K562 (cell line): ENCODE results near the gene PHETA2. TPM values are rescaled to one million over a fixed set of nuclear protein-coding genes. Genes with fewer than 3 reads are reported as not detected.
A peak's percentile ranks its signal among the peaks of the same experiment; 100 is the strongest.

Experiments
- BRD9 ChIP-seq: fragments of 450-650 bp; IDR thresholded peaks from 2 replicates; pipeline ENCODE4 v1.6.1; 2018; ENCODE audit warnings: low read depth; ENCODE audit not compliant: partially characterized antibody
- CEBPZ ChIP-seq: fragments of 150-350 bp; IDR thresholded peaks from 2 replicates; pipeline ENCODE4 v1.6.1; 2014; ENCODE audit warnings: low read depth, mild to moderate bottlenecking, low read length, borderline replicate concordance
- PPARD ChIP-seq: fragments of 250-450 bp; sonication (Bioruptor Pico); IDR thresholded peaks from 2 replicates; pipeline ENCODE4 v1.8.0; 2022; ENCODE audit warnings: inconsistent platforms, mild to moderate bottlenecking, moderate library complexity
- SPI1 ChIP-seq: IDR thresholded peaks from 2 replicates; pipeline ENCODE4 v1.6.1; 2011; ENCODE audit warnings: low read depth, low read length, control low read depth, borderline replicate concordance
- TFAP4 ChIP-seq: sonication (generic); formaldehyde crosslinking; IDR thresholded peaks from 2 replicates; pipeline ENCODE4 v1.8.0; 2022; ENCODE audit warnings: missing genetic modification reagents, mild to moderate bottlenecking, moderate library complexity, borderline replicate concordance
- TSHZ1 ChIP-seq: fragments of 250-450 bp; sonication (Bioruptor Pico); IDR thresholded peaks from 2 replicates; pipeline ENCODE4 v1.4.0; 2020; ENCODE audit warnings: mild to moderate bottlenecking, moderate library complexity
- ZNF584 ChIP-seq: fragments of 200-800 bp; sonication (Bioruptor generic); IDR thresholded peaks from 2 replicates; pipeline ENCODE4 v1.6.1; 2016; ENCODE audit warnings: low read depth, mild to moderate bottlenecking, missing genetic modification characterization, missing compliant biosample characterization
- ZNF668 ChIP-seq: fragments of 250-450 bp; sonication (Bioruptor Pico); IDR thresholded peaks from 2 replicates; pipeline ENCODE4 v1.8.0; 2022; ENCODE audit warnings: mild to moderate bottlenecking, inconsistent platforms
- polyA plus RNA-seq, 8 experiments: library from polyadenylated mRNA; depleted of rRNA in 4 of 8; stranded (reverse) in 5 of 8; unstranded in 3 of 8; fragments of >200 nt; fragmentation: Nextera tagmentation in 2 of 8; fragmentation: Illumina TruSeq in 1 of 8; extraction: Ambion mirVana in 2 of 8; extraction: Trizol in 1 of 8; gene quantifications; 2 replicates each; pipeline versions ENCODE4 v1.2.1 to v1.2.3, GENCODE V29; 2011 to 2014; ENCODE audit warnings: inconsistent platforms in 1 of 8, missing spikeins in 1 of 8
- total RNA-seq, 7 experiments: library from RNA; depleted of rRNA in 6 of 7; stranded (reverse); fragments of >200 nt in 6 of 7; fragmentation: Illumina TruSeq in 2 of 7; extraction: Trizol in 2 of 7; gene quantifications; 2 replicates each; pipeline versions ENCODE4 v1.2.1 to v1.2.3, GENCODE V29; 2011 to 2021; ENCODE audit warnings: low replicate concordance in 1 of 7
- TF ChIP-seq, protein P1 (sequence below): fragments of 450-650 bp; formaldehyde crosslinking; IDR thresholded peaks from 2 replicates; pipeline ENCODE4 v1.4.0; 2020; ENCODE audit warnings: mild to moderate bottlenecking, moderate library complexity
- TF ChIP-seq, protein P2 (sequence below): fragments of 200-800 bp; sonication (Bioruptor generic); IDR thresholded peaks from 2 replicates; pipeline ENCODE4 v1.6.1; 2016; ENCODE audit warnings: missing genetic modification characterization, missing compliant biosample characterization

Gene PHETA2
- total and polyA plus RNA-seq, 9 of the 15 experiments (the other 6 are each of a cell fraction or from before 2014, with no cell fraction given), result 0.07 to 0.22 (median 0.08) TPM; not detected in 5

- no peak for TF ChIP-seq TSHZ1 (CRISPR knock-in tag)
- TF ChIP-seq ZNF668 (CRISPR knock-in tag), result no peak
- no peak for TF ChIP-seq CEBPZ
- no peak for TF ChIP-seq SPI1
- no peak for TF ChIP-seq BRD9
- no peak for TF ChIP-seq ZNF584
- TF ChIP-seq, protein P1, sequence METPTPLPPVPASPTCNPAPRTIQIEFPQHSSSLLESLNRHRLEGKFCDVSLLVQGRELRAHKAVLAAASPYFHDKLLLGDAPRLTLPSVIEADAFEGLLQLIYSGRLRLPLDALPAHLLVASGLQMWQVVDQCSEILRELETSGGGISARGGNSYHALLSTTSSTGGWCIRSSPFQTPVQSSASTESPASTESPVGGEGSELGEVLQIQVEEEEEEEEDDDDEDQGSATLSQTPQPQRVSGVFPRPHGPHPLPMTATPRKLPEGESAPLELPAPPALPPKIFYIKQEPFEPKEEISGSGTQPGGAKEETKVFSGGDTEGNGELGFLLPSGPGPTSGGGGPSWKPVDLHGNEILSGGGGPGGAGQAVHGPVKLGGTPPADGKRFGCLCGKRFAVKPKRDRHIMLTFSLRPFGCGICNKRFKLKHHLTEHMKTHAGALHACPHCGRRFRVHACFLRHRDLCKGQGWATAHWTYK, result no peak
- no peak for TF ChIP-seq PPARD (CRISPR knock-in tag)
- TF ChIP-seq, protein P2, sequence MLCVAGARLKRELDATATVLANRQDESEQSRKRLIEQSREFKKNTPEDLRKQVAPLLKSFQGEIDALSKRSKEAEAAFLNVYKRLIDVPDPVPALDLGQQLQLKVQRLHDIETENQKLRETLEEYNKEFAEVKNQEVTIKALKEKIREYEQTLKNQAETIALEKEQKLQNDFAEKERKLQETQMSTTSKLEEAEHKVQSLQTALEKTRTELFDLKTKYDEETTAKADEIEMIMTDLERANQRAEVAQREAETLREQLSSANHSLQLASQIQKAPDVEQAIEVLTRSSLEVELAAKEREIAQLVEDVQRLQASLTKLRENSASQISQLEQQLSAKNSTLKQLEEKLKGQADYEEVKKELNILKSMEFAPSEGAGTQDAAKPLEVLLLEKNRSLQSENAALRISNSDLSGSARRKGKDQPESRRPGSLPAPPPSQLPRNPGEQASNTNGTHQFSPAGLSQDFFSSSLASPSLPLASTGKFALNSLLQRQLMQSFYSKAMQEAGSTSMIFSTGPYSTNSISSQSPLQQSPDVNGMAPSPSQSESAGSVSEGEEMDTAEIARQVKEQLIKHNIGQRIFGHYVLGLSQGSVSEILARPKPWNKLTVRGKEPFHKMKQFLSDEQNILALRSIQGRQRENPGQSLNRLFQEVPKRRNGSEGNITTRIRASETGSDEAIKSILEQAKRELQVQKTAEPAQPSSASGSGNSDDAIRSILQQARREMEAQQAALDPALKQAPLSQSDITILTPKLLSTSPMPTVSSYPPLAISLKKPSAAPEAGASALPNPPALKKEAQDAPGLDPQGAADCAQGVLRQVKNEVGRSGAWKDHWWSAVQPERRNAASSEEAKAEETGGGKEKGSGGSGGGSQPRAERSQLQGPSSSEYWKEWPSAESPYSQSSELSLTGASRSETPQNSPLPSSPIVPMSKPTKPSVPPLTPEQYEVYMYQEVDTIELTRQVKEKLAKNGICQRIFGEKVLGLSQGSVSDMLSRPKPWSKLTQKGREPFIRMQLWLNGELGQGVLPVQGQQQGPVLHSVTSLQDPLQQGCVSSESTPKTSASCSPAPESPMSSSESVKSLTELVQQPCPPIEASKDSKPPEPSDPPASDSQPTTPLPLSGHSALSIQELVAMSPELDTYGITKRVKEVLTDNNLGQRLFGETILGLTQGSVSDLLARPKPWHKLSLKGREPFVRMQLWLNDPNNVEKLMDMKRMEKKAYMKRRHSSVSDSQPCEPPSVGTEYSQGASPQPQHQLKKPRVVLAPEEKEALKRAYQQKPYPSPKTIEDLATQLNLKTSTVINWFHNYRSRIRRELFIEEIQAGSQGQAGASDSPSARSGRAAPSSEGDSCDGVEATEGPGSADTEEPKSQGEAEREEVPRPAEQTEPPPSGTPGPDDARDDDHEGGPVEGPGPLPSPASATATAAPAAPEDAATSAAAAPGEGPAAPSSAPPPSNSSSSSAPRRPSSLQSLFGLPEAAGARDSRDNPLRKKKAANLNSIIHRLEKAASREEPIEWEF (CRISPR knock-in tag), result no peak
- peak; percentile 93 for TF ChIP-seq TFAP4 (CRISPR knock-in tag)
These were observed 16.8 kb downstream of the PHETA2 start, which contains the start of gene NDUFA6 (continued) for GRCh38 chr22:42090596-42091454.
